ENCODE measurements around the gene POLD2.

DNA sequence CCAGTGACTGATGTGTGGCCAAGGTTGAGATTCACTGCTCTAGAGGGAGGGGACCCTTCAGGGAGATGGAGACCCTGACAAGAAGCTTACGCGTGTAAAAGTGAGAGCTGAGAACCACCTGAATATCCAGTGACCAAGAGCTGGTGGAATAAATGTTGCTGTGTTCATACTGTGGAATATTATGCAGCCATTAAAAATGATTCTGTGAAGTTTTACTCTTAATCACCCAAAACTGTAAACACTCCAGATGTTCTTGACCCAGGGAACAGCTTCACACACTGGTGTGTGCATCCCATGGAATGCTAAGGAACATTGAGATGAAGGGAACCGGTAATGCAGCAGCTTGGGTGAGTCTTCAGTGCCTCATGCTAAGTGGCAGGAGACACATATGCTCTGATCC, 36.7 kb downstream of the POLD2 start:
- TF ChIP-seq, protein P1, sequence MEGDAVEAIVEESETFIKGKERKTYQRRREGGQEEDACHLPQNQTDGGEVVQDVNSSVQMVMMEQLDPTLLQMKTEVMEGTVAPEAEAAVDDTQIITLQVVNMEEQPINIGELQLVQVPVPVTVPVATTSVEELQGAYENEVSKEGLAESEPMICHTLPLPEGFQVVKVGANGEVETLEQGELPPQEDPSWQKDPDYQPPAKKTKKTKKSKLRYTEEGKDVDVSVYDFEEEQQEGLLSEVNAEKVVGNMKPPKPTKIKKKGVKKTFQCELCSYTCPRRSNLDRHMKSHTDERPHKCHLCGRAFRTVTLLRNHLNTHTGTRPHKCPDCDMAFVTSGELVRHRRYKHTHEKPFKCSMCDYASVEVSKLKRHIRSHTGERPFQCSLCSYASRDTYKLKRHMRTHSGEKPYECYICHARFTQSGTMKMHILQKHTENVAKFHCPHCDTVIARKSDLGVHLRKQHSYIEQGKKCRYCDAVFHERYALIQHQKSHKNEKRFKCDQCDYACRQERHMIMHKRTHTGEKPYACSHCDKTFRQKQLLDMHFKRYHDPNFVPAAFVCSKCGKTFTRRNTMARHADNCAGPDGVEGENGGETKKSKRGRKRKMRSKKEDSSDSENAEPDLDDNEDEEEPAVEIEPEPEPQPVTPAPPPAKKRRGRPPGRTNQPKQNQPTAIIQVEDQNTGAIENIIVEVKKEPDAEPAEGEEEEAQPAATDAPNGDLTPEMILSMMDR (conservative IDR thresholded peaks at IDR 0.05), result no peak
- TF ChIP-seq ZFX (IDR thresholded peaks at IDR 0.05), result no peak

All from C4-2B (cell line).